Stomach (tissue), 9 donors: Measurements from ENCODE around the gene DEPDC5. TPM values are rescaled to one million over a fixed set of nuclear protein-coding genes. Genes with fewer than 3 reads are reported as not detected.
A peak's percentile ranks its signal among the peaks of the same experiment; 100 is the strongest.

Experiments
- DNase-seq, 2 donors: peaks; one replicate each; pipeline versions ENCODE4 v3.0.0 to v3.0.0-alpha.2; 2013 to 2019
- H3K27ac ChIP-seq, 5 donors: fragments of 200-600 bp in 4 of 5; sonication (generic) in 4 of 5; one replicate each; pipeline ENCODE4 v1.5.1; 2013 to 2019; ENCODE audit warnings: mild to moderate bottlenecking in 1 of 5, moderate library complexity in 1 of 5
- H3K27me3 ChIP-seq, 3 donors: fragments of 200-600 bp; sonication (generic); one replicate each; pipeline ENCODE4 v1.5.1; 2017 to 2019; ENCODE audit warnings: mixed run types in 1 of 3
- H3K36me3 ChIP-seq, 4 donors: fragments of 200-600 bp; sonication (generic); 1 replicate in 3 of 4; 2 replicates in 1 of 4; pipeline ENCODE4 v1.5.1; 2016 to 2019
- H3K4me1 ChIP-seq, 4 donors: fragments of 200-600 bp; sonication (generic); one replicate each; pipeline ENCODE4 v1.5.1; 2016 to 2019
- H3K4me3 ChIP-seq, 4 donors: fragments of 200-600 bp; sonication (generic) in 3 of 4; one replicate each; pipeline ENCODE4 v1.5.1; 2016 to 2019; ENCODE audit warnings: mild to moderate bottlenecking in 1 of 4
- H3K9me3 ChIP-seq, 4 donors: fragments of 200-600 bp; sonication (generic); one replicate each; pipeline ENCODE4 v1.5.1; 2016 to 2019
- EP300 ChIP-seq: sonication (generic); formaldehyde crosslinking; IDR thresholded peaks from one replicate; pipeline ENCODE4 v1.6.1; 2017; ENCODE audit warnings: antibody characterized with exemption
- POLR2A ChIP-seq, 4 donors: fragments of 450-650 bp; IDR thresholded peaks; one replicate each; pipeline ENCODE4 v1.6.1; 2016; ENCODE audit warnings: antibody characterized with exemption in 4 of 4, control low read depth in 2 of 4, mild to moderate bottlenecking in 1 of 4, moderate library complexity in 1 of 4
- POLR2AphosphoS5 ChIP-seq, 3 donors: sonication (generic); formaldehyde crosslinking; IDR thresholded peaks; one replicate each; pipeline ENCODE4 v1.6.1; 2016; ENCODE audit warnings: antibody characterized with exemption in 3 of 3
- WGBS, 5 donors: extraction: QIAGEN DNeasy Blood & Tissue Kit in 3 of 5; methylation state at CpG; one replicate each; pipeline versions ENCODE4 v1.1.5 to v1.1.7; 2013 to 2018; 5-methylcytosine and 5-hydroxymethylcytosine counted together
- intact Hi-C: fragments of 100-400 bp; cut with DNase I; formaldehyde crosslinking; loops from one replicate; pipeline ENCODE4 v1.15.1; 2023; ENCODE audit warnings: low total_unique reads
- polyA plus RNA-seq, 3 donors: library from polyadenylated mRNA; stranded (reverse); fragments of 200-250 nt; gene quantifications; one replicate each; pipeline ENCODE4 v1.2.3, GENCODE V29; 2013
- total RNA-seq, 5 donors: library from RNA; depleted of rRNA; stranded (reverse); fragments of >200 nt; gene quantifications; one replicate each; pipeline versions ENCODE4 v1.1.0 to v1.2.3, GENCODE V29; 2014 to 2016
- TF ChIP-seq, protein P1 (sequence below), 7 experiments: fragments of 450-650 bp in 4 of 7; fragments of 200-600 bp in 3 of 7; sonication (generic) in 3 of 7; IDR thresholded peaks; one replicate each; pipeline ENCODE4 v1.5.1; 2016 to 2019; ENCODE audit warnings: antibody characterized with exemption in 7 of 7, control low read depth in 2 of 7, mild to moderate bottlenecking in 1 of 7
- donor health status: healthy with polysubstance abuse.
- donor health status: Bipolar disorder and iron deficiency.
- donor health status: healthy.

The DEPDC5 gene
- total and polyA plus RNA-seq, 8 donors: 4.7 to 39.1 (median 20.2) TPM

DNA sequence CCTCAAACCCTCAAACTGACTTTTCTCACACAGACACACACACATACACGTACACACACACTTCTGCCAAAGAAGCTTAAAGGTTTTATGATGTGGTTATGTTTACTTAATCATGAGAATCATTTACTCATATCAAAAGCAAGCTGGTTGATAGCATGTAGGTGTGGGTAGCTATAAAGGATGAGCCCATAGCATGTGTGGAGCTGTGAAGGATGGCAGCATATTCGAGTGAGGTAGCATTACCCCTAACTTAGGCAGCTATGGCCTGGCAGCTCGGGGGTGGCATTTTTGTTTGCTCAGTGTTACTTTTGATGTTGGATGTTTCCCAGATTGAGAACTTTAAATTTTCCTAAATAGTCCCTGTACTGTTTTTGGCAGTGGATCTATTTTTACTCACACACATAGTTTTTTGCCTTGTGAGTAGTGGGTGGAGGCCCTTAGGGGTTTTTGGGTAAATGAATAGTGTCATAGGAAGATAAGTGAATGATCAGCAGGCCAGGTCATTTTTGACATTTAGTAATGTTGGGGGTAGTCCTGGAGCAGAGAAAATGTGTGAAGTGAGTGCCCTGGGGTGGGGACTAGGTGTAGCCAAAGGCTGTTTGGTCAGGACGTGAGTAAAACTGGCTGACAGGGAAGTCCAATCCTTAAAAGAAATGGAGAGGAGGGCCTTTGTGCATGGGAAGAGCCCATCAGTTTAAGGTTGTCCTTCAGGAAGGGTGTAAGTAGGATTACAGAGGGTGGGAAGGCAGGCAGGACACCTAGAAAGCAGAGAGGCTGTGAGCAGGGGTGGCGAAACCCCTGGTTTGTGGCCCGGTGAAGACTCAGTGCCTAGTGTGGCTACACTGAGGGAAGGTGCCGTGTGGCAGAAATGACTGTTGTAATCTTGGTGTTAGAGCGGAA is 197.6 kb downstream of the DEPDC5 start:
- H3K27me3 ChIP-seq: no peaks in the 10 kb centered on the region
- DNase-seq: no peak
- H3K27ac ChIP-seq: peak overlapping the region; percentile 40 to 84 (median 59)
- H3K4me3 ChIP-seq: no peak overlapping the region
- H3K4me1 ChIP-seq: peaks cover 47 to 87% (median 59%) of the 10 kb centered on the region in 4 donors
- H3K36me3 ChIP-seq: peaks cover 13 to 50% (median 32%) of the 10 kb centered on the region in 4 donors
- 54 to 68% (median 63%) methylated on average over 8 of the region's 8 CpGs for WGBS, 5 donors
- intact Hi-C loops: no loop called here
- TF ChIP-seq POLR2AphosphoS5 (IDR thresholded peaks at IDR 0.05) (no peak), EP300 (no peak), POLR2A (IDR thresholded peaks at IDR 0.05) (no peak)
- TF ChIP-seq, protein P1, sequence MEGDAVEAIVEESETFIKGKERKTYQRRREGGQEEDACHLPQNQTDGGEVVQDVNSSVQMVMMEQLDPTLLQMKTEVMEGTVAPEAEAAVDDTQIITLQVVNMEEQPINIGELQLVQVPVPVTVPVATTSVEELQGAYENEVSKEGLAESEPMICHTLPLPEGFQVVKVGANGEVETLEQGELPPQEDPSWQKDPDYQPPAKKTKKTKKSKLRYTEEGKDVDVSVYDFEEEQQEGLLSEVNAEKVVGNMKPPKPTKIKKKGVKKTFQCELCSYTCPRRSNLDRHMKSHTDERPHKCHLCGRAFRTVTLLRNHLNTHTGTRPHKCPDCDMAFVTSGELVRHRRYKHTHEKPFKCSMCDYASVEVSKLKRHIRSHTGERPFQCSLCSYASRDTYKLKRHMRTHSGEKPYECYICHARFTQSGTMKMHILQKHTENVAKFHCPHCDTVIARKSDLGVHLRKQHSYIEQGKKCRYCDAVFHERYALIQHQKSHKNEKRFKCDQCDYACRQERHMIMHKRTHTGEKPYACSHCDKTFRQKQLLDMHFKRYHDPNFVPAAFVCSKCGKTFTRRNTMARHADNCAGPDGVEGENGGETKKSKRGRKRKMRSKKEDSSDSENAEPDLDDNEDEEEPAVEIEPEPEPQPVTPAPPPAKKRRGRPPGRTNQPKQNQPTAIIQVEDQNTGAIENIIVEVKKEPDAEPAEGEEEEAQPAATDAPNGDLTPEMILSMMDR (IDR thresholded peaks at IDR 0.05): no peak
- H3K9me3 ChIP-seq: no peaks in the 10 kb centered on the region

DNA sequence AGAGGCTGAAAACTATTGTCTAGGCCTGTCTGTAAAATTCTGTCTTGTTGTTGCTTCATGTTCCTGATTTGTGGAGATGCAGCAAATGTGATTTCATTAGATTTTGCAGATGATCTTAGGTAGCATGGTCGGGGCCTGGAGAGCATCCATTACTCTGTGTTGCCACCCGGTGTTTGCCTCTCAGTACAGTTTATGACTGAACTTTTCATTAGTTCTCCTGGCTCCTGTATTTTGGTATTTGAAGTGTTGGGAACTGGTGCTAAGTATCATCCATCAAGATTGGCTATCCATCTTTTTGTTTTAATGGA is 198.2 kb downstream of the DEPDC5 start:
- Histone ChIP-seq H3K27me3 (no peaks in the 10 kb centered on the region), H3K4me3 (no peak overlapping the region), H3K9me3 (no peaks in the 10 kb centered on the region), H3K27ac (peak overlapping the region; percentile 40 to 84 (median 59)), H3K4me1 (peaks cover 41 to 81% (median 53%) of the 10 kb centered on the region in 4 donors), H3K36me3 (peaks cover 19 to 56% (median 38%) of the 10 kb centered on the region in 4 donors)
- intact Hi-C loops: no loop called here
- no peak for DNase-seq
- TF ChIP-seq EP300 (no peak), POLR2A (IDR thresholded peaks at IDR 0.05) (no peak), POLR2AphosphoS5 (IDR thresholded peaks at IDR 0.05) (no peak)
- TF ChIP-seq, protein P1 (IDR thresholded peaks at IDR 0.05): no peak
- 61 to 79% (median 73%) methylated on average over 2 of the region's 2 CpGs for WGBS, 5 donors

DNA sequence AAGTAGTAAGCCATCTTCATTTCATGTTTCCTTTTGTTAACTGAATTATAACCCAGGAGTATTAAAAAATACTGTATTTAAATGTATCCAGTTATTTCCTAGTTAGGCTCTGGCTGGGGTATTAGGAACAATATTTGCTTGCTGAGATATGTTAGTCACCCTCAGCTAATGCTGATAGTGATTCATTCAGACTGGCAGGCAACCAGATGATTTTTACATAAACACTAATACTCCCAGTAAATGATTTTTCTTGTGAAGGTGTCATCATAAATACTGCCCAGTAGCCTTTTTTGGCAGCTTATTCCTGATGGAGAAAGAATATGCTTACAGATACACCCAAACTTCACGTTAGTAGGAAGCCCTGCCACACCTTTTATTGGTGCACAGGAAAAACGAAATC is 198.7 kb downstream of the DEPDC5 start:
- H3K9me3 ChIP-seq: no peaks in the 10 kb centered on the region
- H3K36me3 ChIP-seq: peaks cover 23 to 59% (median 42%) of the 10 kb centered on the region in 4 donors
- H3K4me3 ChIP-seq: no peak overlapping the region
- peak in 1 of 2 donors; percentile 59 for DNase-seq
- no peak for TF ChIP-seq EP300
- peak in 2 of 3 donors; percentile 26 to 55 for TF ChIP-seq POLR2AphosphoS5 (IDR thresholded peaks at IDR 0.05)
- H3K27me3 ChIP-seq: no peaks in the 10 kb centered on the region
- WGBS, 5 donors: 18 to 25% (median 21%) methylated on average over 2 of the region's 2 CpGs
- intact Hi-C loops: no loop called here
- H3K27ac ChIP-seq: peak overlapping the region in 4 of 5 donors; percentile 59 to 84 (median 66)
- peaks cover 40 to 80% (median 51%) of the 10 kb centered on the region in 4 donors for H3K4me1 ChIP-seq

DNA sequence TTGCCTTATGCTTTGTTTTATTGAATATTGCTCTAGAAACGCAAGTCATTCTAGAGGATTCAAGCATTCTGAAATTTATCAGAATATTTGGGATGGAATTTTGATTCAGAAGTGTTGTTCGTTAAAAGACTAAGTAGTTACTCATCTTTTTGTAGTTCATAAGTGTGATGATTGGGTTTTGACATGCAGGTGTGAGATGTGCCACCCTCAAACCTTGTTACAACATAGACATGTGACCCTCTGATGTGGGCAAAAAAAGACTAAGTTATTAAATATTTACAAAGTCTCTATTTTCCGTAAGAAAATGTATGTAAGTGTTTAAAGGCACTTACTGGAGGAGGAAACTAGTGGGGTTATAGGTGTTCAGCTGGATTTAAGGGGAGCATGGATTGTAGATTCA is 199.4 kb downstream of the DEPDC5 start:
- TF ChIP-seq POLR2AphosphoS5 (IDR thresholded peaks at IDR 0.05) (no peak), EP300 (no peak)
- TF ChIP-seq, protein P1 (IDR thresholded peaks at IDR 0.05): no peak
- peak overlapping the region in 3 of 5 donors; percentile 59 to 84 (median 74) for H3K27ac ChIP-seq
- no peak overlapping the region for H3K4me3 ChIP-seq
- no peaks in the 10 kb centered on the region for H3K9me3 ChIP-seq
- H3K27me3 ChIP-seq: no peaks in the 10 kb centered on the region
- H3K36me3 ChIP-seq: peaks cover 22 to 59% (median 44%) of the 10 kb centered on the region in 4 donors
- WGBS, 5 donors: 64 to 80% (median 76%) methylated on average over 3 of the region's 3 CpGs
- peaks cover 40 to 79% (median 48%) of the 10 kb centered on the region in 4 donors for H3K4me1 ChIP-seq
- no peak for DNase-seq
- intact Hi-C loops: no loop called here
